ENCODE measurements around the gene PXT1. TPM values are rescaled to one million over a fixed set of nuclear protein-coding genes. Genes with fewer than 3 reads are reported as not detected.

Gene PXT1
- total RNA-seq, 1 donor, result under 0.01 TPM

GRCh38 chr6:36352477-36353157 is 90.0 kb downstream of the PXT1 start:
- H3K4me1 ChIP-seq (ENCODE audit: insufficient read depth, low read length), result peaks cover 36% of the 10 kb centered on the region
- TF ChIP-seq, protein P1, sequence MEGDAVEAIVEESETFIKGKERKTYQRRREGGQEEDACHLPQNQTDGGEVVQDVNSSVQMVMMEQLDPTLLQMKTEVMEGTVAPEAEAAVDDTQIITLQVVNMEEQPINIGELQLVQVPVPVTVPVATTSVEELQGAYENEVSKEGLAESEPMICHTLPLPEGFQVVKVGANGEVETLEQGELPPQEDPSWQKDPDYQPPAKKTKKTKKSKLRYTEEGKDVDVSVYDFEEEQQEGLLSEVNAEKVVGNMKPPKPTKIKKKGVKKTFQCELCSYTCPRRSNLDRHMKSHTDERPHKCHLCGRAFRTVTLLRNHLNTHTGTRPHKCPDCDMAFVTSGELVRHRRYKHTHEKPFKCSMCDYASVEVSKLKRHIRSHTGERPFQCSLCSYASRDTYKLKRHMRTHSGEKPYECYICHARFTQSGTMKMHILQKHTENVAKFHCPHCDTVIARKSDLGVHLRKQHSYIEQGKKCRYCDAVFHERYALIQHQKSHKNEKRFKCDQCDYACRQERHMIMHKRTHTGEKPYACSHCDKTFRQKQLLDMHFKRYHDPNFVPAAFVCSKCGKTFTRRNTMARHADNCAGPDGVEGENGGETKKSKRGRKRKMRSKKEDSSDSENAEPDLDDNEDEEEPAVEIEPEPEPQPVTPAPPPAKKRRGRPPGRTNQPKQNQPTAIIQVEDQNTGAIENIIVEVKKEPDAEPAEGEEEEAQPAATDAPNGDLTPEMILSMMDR (IDR thresholded peaks at IDR 0.05; ENCODE audit: extremely low read depth, low read depth, low read length), result no peak
- H4K20me1 ChIP-seq (ENCODE audit: insufficient read depth, low read length), result no peaks in the 10 kb centered on the region
- no peak overlapping the region for H2AFZ ChIP-seq (ENCODE audit: low read length)
- H3K79me2 ChIP-seq (ENCODE audit: insufficient read depth, low read length), result no peaks in the 10 kb centered on the region
- no peaks in the 10 kb centered on the region for H3K9me3 ChIP-seq (ENCODE audit: low read depth, low read length)
- H3K36me3 ChIP-seq (ENCODE audit: insufficient read depth, low read length), result no peaks in the 10 kb centered on the region
- no peak overlapping the region for H3K4me3 ChIP-seq (ENCODE audit: insufficient read depth, low read length)
- H3K27ac ChIP-seq (ENCODE audit: low read depth, low read length), result peak overlapping the region; percentile 95
- no peak overlapping the region for H3K4me2 ChIP-seq (ENCODE audit: insufficient read depth, low read length)
- no peaks in the 10 kb centered on the region for H3K27me3 ChIP-seq (ENCODE audit: insufficient read depth, low read length)
- no peak for DNase-seq (ENCODE audit: insufficient read length, low spot score, missing footprints)

DNA sequence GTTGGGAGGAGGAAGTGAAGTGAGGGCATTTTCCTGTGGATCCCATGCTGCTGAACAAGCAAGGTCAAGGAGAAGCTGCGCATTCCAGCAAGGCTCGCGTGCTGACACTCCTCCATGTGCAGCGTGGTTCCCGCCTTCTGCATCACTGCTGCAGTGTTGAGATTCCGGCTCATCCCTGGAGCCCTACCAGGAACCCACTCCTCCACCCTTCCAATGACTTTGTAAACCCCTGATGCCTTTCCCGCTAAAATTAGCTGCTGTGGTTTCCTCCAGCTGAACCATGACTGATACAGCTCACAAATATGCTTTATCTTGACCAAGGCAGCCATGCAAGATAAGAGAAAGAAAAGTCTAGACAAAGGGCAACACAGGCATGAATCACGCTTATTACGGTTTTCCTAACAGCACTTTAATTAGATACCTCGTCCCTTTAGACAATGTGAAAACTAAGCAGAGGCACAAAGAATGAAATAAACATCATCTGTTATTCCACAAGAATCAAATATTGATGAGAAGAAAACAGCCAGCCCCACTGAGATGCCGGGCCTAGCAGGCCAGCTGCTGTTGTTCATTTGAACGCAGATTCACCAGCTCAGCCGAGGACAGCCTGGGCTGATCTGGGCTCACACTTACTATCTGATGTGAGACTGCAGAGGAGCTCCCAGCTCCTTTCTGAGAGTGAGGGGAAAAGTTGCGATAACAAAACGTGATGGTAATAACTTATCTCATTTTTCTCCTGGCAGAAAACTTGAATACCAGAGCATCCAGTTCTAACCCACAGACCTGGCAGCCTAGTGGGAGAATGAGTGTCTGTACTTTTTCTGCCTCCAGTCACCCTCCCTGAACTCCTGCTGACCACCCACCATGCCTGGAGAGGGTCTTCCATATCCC is 91.7 kb downstream of the PXT1 start:
- H3K27me3 ChIP-seq (ENCODE audit: insufficient read depth, low read length), result no peaks in the 10 kb centered on the region
- DNase-seq (ENCODE audit: insufficient read length, low spot score, missing footprints), result peak; percentile 87
- H3K9me3 ChIP-seq (ENCODE audit: low read depth, low read length), result no peaks in the 10 kb centered on the region
- no peaks in the 10 kb centered on the region for H3K79me2 ChIP-seq (ENCODE audit: insufficient read depth, low read length)
- H3K4me3 ChIP-seq (ENCODE audit: insufficient read depth, low read length), result peak overlapping the region; percentile 23
- TF ChIP-seq, protein P1 (IDR thresholded peaks at IDR 0.05; ENCODE audit: extremely low read depth, low read depth, low read length), result no peak
- peak overlapping the region; percentile 95 for H3K27ac ChIP-seq (ENCODE audit: low read depth, low read length)
- H3K4me1 ChIP-seq (ENCODE audit: insufficient read depth, low read length), result peaks cover 30% of the 10 kb centered on the region
- no peaks in the 10 kb centered on the region for H3K36me3 ChIP-seq (ENCODE audit: insufficient read depth, low read length)
- H3K4me2 ChIP-seq (ENCODE audit: insufficient read depth, low read length), result peak overlapping the region; percentile 51
- H2AFZ ChIP-seq (ENCODE audit: low read length), result no peak overlapping the region
- H4K20me1 ChIP-seq (ENCODE audit: insufficient read depth, low read length), result no peaks in the 10 kb centered on the region

GRCh38 chr6:36350082-36350481 is 92.6 kb downstream of the PXT1 start:
- Histone ChIP-seq H4K20me1 (ENCODE audit: insufficient read depth, low read length) (no peaks in the 10 kb centered on the region), H3K4me1 (ENCODE audit: insufficient read depth, low read length) (peaks cover 29% of the 10 kb centered on the region), H3K27me3 (ENCODE audit: insufficient read depth, low read length) (no peaks in the 10 kb centered on the region), H3K79me2 (ENCODE audit: insufficient read depth, low read length) (no peaks in the 10 kb centered on the region), H3K4me2 (ENCODE audit: insufficient read depth, low read length) (no peak overlapping the region), H3K36me3 (ENCODE audit: insufficient read depth, low read length) (no peaks in the 10 kb centered on the region), H3K4me3 (ENCODE audit: insufficient read depth, low read length) (no peak overlapping the region), H2AFZ (ENCODE audit: low read length) (no peak overlapping the region), H3K9me3 (ENCODE audit: low read depth, low read length) (no peaks in the 10 kb centered on the region), H3K27ac (ENCODE audit: low read depth, low read length) (peak overlapping the region; percentile 95)
- DNase-seq (ENCODE audit: insufficient read length, low spot score, missing footprints), result no peak
- TF ChIP-seq, protein P1 (IDR thresholded peaks at IDR 0.05; ENCODE audit: extremely low read depth, low read depth, low read length), result no peak

DNA sequence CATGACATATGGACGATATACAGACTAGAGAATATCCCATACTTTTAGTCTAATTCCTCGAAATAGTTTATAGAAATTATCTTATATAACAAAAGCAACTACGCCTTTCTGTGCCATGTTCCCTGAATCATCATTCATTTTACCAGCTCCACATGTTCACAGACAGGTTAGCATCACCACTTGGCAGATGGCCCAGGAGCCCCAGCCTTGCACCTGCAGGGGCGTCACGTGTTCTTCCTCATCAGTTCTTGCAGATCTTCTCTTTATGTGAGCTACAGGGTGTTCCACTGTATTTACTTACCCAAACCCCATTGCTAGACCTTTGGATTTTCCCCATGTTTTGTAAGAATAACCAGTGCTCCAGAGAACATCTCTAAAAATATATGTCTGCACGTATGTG is 93.4 kb downstream of the PXT1 start:
- no peak overlapping the region for H3K27ac ChIP-seq (ENCODE audit: low read depth, low read length)
- no peaks in the 10 kb centered on the region for H3K36me3 ChIP-seq (ENCODE audit: insufficient read depth, low read length)
- TF ChIP-seq, protein P1 (IDR thresholded peaks at IDR 0.05; ENCODE audit: extremely low read depth, low read depth, low read length), result no peak
- H3K4me1 ChIP-seq (ENCODE audit: insufficient read depth, low read length), result peaks cover 29% of the 10 kb centered on the region
- no peak overlapping the region for H3K4me3 ChIP-seq (ENCODE audit: insufficient read depth, low read length)
- H3K27me3 ChIP-seq (ENCODE audit: insufficient read depth, low read length), result no peaks in the 10 kb centered on the region
- no peaks in the 10 kb centered on the region for H3K79me2 ChIP-seq (ENCODE audit: insufficient read depth, low read length)
- H3K9me3 ChIP-seq (ENCODE audit: low read depth, low read length), result no peaks in the 10 kb centered on the region
- no peaks in the 10 kb centered on the region for H4K20me1 ChIP-seq (ENCODE audit: insufficient read depth, low read length)
- no peak for DNase-seq (ENCODE audit: insufficient read length, low spot score, missing footprints)
- H3K4me2 ChIP-seq (ENCODE audit: insufficient read depth, low read length), result no peak overlapping the region
- no peak overlapping the region for H2AFZ ChIP-seq (ENCODE audit: low read length)

All from osteoblast (primary cell).